Raji (cell line): ENCODE measurements around the gene CNIH3.

Experiments used
- POLR2A ChIP-seq: IDR thresholded peaks from 2 replicates; pipeline ENCODE4 v1.6.1; 2011; ENCODE audit warnings: low read depth, low read length, control low read depth; ENCODE audit not compliant: insufficient read depth

Gene CNIH3

DNA sequence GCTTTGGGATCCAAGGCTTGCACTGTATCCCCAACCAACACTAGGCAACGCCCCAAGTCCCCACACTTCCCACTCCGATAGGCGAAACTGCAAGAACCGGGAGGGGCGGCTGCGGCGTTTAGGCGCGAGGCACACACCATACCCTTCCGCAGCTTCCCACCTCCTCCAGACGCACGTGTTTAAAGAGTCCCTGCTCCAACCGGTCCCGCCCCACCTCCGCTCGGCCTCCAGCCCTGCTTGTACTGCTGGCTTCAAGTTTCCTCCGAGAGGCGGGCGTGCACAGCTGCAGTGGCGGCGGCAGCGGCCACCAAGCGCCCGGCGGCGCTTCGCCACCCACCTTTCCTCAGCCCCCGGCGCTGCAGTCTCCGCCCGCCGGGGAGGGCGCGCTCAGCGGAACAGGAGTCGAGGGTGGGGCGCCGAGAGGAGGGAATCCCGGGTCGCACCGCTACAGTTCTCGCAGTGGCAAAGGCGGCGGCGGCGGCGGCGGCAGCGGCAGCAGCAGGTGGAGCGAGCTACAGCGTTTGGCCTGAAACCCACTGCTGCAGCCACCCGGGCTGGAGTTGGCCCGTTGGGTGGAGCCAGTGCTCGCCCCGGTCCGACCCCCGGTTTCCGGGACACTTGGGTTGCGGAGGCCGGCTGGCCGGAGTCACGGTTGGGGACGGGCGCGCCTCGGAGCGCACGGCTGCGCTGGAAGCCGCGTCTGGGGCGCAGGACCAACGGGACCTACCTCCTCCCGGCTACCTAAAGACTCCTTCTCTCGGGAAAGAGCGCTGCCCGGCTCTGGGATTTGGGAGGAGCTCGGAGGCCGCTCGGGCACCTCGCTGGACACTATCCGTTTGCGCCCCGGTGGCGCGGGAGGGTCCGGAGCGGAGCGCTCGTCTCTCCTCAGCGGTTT is at the start of gene CNIH3:
CNIH3 (plus strand) TSS at position 457 of the 895 bp plus-strand sequence. CDS start 858 bp downstream, outside the sequence.
- TF ChIP-seq POLR2A: no peak

DNA sequence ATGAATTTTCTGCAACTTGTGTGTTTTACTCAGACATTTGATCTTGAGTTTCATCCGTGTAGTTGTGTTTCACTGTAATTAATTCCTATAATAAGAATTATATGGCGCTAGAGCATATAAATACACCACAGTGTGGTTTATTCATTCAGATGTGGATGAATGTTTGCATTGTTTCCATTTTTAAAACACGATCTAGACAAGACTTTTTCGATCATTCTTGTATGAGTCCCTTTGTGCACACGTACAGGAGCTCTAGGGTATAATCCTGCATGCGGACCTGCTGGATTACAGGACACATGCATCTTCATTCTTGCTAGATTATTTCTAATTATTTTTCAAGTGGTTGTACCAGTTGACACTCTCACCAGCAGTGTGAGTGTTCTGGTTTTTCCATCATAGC is 46.8 kb upstream of the CNIH3 start:
- TF ChIP-seq POLR2A: no peak

DNA sequence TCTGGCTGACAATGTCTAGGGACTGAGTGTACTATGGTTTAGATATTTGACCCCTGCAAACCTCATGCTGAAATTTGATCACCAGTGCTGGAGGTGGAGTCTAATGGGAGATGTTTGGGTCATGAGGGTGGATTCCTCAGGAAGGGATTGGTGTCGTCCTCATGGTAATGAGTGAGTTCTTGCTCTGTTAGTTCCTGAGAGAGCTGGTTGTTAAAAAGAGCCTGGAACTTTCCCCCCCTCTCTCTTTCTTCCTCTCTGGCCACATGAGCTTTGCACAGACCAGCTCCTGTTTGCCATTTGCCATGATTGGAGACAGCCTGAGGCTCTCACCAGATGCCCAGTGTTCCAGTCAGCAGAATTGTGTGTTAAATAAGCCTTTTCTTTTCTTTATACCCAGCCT is 36.6 kb upstream of the CNIH3 start:
- no peak for TF ChIP-seq POLR2A

DNA sequence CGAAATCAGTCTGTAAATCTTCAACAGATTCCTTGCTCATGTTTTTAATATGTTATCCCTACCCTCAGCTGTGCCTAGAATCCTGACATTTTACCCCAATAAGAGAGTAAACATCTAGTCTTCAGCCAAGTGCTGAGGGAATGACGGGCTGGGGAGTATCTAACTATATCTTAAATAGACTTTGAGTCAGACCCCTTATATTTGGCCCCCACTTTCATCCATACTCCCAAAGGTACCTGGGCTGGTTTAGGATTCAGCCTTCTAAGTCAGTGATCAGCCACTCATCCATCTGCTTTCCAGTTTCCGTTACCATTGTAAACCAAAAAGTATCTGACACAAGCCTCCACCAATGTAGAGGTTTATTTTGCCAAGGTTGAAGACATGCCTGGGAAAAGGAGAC is 36.1 kb upstream of the CNIH3 start:
- TF ChIP-seq POLR2A: no peak

DNA sequence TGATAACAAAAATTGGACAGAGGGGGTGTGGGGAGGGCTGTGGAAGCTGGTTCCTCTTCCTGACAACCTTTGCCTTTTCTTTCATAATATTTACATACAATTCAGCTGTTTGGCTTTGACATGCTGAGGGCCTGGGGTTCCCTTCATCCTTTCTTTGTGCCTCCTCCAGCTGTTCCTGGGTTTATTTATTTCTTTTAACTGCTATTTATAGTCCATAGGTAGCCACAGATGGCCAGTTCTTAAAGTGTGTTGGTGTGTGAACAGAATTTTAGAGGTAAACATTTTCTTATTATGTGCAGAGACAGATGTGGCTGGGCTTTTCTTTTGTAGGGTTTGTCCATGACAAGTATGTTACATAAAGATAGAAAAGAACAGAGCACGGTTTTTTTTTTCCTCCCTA is 34.1 kb upstream of the CNIH3 start:
- no peak for TF ChIP-seq POLR2A

DNA sequence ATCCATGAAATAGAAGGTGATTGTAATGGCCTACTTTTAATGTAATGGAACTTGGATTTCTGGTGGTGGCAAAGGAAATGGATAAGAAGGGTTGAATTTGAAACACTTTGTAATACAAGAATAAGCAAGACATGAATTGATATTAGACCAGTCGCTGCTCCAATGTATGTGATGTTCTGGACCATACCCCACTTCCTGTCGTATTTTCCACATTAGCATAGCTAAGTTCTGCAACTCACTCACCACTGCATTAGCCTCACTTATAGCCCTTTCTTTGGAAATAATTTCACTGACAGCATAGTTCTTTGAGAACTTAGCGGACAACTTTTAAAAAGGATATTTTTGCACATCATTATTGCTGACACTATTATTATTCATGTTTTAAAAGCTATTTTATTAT is 32.3 kb upstream of the CNIH3 start:
- no peak for TF ChIP-seq POLR2A

DNA sequence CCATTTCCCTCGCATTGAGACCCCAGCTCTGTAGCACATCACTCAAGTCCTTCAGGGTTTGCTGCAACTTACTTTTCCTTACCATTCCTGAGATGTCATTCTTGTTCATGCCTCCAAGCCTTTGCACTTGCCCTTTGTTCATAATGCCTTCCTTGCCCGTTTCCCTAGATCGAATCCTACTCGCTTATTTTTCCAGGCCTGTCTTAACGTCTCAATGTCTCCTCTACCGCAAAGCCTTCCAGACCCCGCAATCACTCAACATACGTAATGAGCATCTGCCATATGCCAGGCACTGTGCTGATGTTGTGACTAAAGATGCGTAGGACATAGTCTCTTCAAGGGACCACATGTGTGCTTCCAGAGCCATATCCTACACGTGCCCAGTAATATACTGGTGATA is 31.1 kb upstream of the CNIH3 start:
- TF ChIP-seq POLR2A: no peak

DNA sequence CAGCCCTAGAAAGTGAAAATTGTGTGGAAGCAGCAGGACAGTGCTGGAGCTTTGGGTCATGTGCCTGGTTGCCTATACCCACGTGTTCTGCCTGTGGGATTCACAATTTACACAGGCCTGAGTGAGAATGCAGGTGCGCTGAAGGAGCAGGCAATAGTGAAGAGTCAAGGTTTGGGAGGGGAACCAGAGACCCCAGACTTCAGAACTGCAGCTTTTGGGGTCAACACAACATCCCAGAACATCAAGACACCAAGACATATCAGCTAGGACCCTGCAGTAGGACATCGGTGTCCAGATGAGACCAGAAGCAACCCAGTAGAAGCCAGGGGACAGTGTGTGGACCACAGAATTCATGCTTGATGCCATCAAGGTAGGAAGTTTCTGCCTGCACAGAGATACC is 29.1 kb upstream of the CNIH3 start:
- no peak for TF ChIP-seq POLR2A

DNA sequence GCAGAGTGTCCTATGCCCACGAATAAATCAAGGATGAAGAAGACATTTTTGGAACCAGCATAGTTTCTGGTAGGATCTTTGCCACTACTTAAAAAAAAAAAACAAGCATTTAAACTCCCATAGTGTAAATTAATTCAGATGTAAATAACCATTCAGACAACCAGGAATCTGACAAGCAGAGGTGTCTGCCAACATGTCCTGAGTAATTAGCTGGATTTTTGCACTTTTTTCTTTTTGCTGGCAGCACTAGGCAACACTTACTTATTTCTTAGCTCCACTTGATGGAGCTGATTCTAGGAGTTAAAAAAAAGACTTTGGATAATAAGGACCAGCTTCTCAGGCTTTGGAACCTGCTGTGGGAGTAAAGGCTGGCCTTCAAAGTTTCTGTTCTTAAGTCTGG is 27.6 kb upstream of the CNIH3 start:
- no peak for TF ChIP-seq POLR2A

DNA sequence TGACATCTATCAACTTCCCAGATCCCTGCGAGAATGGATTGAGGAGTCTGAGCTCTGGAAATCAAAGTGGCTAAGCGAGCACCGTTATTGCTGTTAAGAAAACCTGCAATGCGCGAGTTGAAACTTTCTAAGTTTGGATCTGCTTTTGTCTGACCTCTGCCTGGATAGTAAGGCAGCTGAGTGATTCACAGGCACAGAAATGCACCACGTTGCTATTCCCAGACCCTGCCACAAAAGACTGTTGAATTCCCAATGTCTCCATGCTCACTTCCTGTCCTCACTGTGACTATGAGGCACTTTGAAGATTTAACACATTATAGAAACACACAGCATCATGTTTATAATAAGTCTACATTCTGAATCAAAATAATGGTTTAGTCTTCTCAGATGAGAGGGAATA is 27.1 kb upstream of the CNIH3 start:
- no peak for TF ChIP-seq POLR2A

DNA sequence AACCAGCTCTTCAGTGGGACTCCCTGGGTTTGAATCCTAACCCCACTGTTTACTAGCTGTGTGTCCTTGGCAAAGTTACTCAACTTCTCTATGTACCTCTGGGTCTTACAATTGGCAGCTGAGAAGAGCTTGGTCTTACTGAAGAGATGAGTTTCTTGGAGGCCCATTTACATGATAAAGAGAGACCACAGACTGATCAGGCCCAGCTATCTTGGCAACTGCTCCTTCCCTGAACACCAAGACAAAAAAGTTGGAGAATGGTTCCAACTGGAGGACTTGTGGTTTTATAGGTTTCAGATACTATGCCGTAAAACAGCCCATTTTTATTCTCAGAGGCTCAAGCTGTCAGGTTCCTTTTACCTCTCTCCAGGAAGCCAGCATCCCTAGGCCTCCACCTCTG is 24.8 kb upstream of the CNIH3 start:
- no peak for TF ChIP-seq POLR2A

DNA sequence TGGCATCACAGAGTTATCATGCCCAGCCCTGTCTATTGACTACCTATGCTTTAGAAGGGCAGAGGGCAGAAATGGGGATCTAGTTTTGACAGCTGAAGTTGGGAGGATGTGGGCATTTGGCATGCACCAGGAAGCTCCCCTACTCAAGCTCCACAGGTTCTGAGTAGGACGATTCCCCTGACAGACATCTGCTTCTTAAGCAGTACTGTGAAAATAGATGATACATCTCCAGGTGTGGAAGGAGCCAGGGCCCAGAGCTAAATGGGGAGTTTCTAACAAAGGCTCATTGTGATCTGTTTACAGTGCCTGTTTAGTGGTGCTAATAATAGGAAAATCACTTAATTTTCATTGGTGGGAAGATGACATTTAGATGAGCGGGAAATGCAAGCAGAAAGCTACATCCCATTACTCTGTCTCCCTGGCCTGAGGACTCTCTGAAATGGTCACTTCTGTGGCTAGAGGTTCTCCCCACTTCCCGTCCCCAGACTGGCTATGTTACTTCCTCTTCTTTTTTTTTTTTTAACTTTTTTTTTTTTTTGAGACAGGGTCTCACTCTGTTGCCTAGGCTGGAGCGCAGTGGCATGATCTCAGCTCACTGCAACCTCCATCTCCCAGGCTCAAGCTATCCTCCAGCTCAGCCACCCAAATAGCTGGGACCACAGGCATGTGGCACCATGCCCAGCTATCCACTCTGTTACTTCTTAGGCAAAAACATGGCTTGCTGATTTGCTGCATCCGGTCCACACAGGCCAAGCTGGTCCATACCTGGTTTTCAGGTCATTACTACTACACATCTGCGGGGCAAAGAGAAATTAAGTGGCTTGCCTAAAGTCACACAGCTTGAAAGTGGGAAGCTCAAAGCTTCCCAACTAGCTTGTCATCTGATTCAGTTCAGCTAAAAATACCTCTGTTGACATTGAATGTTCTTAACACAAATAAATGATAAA is 23.2 kb upstream of the CNIH3 start:
- TF ChIP-seq POLR2A: no peak

DNA sequence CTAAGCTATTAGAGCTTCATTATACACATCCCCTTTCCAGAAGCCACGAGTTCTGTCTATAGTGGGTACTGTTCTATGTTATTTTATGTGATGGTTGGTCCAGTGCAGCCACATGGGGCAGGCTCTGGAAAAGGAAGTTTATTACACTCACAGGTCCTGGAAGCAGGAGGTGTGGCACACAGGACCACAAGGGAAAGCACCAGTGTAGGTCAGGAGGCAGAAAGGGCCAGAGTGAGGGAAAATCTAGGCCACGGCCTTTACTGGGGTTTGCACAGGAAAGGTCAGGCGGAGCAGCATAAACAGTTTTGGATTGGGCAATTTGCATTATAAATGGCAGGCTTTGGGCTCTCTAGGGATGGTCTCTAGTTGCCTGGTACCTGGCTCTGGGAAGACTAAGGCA is 21.8 kb upstream of the CNIH3 start:
- TF ChIP-seq POLR2A: no peak

DNA sequence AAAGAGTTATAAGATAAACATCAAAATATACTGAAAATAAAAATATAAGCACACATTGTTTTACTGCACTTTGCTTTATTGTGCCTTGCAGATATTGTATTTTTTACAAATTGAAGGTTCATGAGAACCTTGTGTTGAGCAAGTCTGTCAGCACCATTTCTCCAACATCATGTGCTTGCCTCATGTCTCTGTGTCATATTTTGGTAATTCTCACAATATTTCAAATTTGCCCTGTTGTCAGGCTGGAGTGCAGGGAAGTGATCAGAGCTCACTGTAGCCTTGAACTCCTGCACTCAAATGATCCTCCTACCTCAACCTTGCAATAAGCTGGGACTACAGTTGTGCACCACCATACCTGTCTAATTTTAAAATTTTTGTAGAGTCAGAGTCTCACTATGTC is 21.3 kb upstream of the CNIH3 start:
- TF ChIP-seq POLR2A: no peak

DNA sequence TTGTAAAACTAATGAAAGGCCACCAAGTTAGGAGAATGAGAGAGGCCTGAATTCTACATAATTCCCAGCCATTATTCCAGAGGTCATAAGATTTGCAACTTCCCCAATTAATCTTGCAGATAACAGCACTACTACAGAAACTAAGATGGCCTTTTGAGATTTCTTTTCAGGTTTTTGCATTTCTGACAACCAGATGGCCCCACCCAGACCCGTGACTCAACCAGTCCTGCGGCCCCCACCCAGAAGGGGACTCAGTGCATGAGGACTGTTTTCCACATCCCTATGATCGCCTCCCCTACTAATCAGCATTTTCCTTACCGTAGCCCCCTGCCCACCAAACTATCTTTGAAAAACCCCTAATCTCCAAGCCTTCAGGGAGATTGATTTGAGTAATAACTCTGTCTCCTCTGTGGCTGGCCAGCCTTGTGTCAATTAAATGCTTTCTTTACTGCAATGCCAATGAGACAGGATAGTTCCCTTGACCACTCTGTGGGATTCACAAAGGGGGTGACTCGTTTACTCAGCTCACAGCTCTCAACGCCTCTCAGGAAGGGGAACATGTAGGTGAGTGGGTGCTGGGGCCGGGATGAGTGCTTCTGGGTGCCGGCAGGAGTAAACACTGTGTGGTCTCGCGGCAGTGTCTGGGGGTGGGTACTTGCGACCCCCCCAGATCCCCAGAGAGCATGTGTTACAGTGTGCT is 10.5 kb upstream of the CNIH3 start:
- no peak for TF ChIP-seq POLR2A
